ENCODE results near the gene CMTM1. TPM values are rescaled to one million over a fixed set of nuclear protein-coding genes. Genes with fewer than 3 reads are reported as not detected.
"Not testable (repeated sequence)": the region's sequence is repeated elsewhere in the genome, so short reads cannot be mapped to it uniquely, and the experiment has no call there.

Gene CMTM1
- total RNA-seq, 1 experiment from 2014 or later, result 5.6 TPM

DNA sequence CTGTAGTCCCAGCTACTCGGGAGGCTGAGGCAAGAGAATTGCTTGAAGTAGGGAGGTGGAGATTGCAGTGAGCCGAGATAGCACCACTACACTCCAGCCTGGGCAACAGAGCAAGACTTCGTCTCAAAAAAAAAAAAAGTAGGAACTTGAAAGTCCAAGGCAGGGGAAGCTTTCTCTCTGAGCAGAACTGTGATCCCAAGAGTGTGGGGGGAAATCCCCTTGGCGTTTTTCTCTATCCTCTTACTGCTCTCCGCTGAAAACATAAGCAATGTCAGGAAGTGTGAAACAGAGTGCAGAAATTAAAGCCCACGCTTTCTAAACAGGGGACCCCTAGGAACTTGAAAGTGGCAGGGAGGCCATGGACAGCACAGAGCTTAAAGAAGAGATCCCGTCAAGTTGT lies 28.5 kb downstream of the CMTM1 start:
- Histone ChIP-seq H3K4me1 (no peaks in the 10 kb centered on the region), H3K36me3 (ENCODE audit: control insufficient read depth, insufficient read depth, low read length) (no peaks in the 10 kb centered on the region), H3K27me3 (replicated peaks; ENCODE audit: control insufficient read depth, insufficient read depth, low read length) (no peaks in the 10 kb centered on the region), H3K4me3 (ENCODE audit: low read depth, low read length) (no peak overlapping the region), H3K9me3 (no peaks in the 10 kb centered on the region)
- Mint-ChIP-seq H3K27ac (ENCODE audit: unreplicated experiment) (no peak overlapping the region), H3K27me3 (ENCODE audit: insufficient read depth, unreplicated experiment) (peaks cover 4% of the 10 kb centered on the region), H3K4me3 (ENCODE audit: unreplicated experiment) (no peak overlapping the region), H3K4me1 (ENCODE audit: low read depth, unreplicated experiment) (no peaks in the 10 kb centered on the region), H3K36me3 (ENCODE audit: insufficient read depth, unreplicated experiment) (no peaks in the 10 kb centered on the region), H3K9me3 (ENCODE audit: unreplicated experiment) (no peaks in the 10 kb centered on the region)
- DNase-seq, result no peak
- BruUV-seq (replicated peaks), result no TSS peak
- TF ChIP-seq, protein P1, sequence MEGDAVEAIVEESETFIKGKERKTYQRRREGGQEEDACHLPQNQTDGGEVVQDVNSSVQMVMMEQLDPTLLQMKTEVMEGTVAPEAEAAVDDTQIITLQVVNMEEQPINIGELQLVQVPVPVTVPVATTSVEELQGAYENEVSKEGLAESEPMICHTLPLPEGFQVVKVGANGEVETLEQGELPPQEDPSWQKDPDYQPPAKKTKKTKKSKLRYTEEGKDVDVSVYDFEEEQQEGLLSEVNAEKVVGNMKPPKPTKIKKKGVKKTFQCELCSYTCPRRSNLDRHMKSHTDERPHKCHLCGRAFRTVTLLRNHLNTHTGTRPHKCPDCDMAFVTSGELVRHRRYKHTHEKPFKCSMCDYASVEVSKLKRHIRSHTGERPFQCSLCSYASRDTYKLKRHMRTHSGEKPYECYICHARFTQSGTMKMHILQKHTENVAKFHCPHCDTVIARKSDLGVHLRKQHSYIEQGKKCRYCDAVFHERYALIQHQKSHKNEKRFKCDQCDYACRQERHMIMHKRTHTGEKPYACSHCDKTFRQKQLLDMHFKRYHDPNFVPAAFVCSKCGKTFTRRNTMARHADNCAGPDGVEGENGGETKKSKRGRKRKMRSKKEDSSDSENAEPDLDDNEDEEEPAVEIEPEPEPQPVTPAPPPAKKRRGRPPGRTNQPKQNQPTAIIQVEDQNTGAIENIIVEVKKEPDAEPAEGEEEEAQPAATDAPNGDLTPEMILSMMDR (IDR thresholded peaks at IDR 0.05; ENCODE audit: insufficient read depth in 1 of 2, low read depth in 1 of 2, low read length in 1 of 2, severe bottlenecking in 1 of 2, unreplicated experiment in 1 of 2), result no peak
- ChIA-PET POLR2A (no interaction called here), CTCF (no interaction called here)
- intact Hi-C loops (cut with micrococcal nuclease; ENCODE audit: unreplicated experiment), result no loop called here

- H3K9me3 Mint-ChIP-seq (ENCODE audit: unreplicated experiment); BruUV-seq (replicated peaks): not testable (repeated sequence)
- CTCF ChIA-PET, result interaction anchor here (0.9 to 2.0 kb wide), 2 partner anchors 12 to 189 kb away, joined by 3 to 10 read pairs; no protein-coding TSS in a partner anchor
These were observed 30.3 kb downstream of the CMTM1 start for GRCh38 chr16:66596559-66596958.

GRCh38 chr16:66596986-66597848 lies 31.0 kb downstream of the CMTM1 start:
- no peak for DNase-seq
- H3K36me3 Mint-ChIP-seq (ENCODE audit: insufficient read depth, unreplicated experiment), result no peaks in the 10 kb centered on the region
- H3K4me3 Mint-ChIP-seq (ENCODE audit: unreplicated experiment), result no peak overlapping the region
- TF ChIP-seq, protein P1 (IDR thresholded peaks at IDR 0.05; ENCODE audit: insufficient read depth in 1 of 2, low read depth in 1 of 2, low read length in 1 of 2, severe bottlenecking in 1 of 2, unreplicated experiment in 1 of 2), result no peak
- peaks cover 5% of the 10 kb centered on the region; the same call in 1 of the 2 replicates for H3K9me3 ChIP-seq
- H3K9me3 Mint-ChIP-seq (ENCODE audit: unreplicated experiment), result no peaks in the 10 kb centered on the region
- H3K4me1 Mint-ChIP-seq (ENCODE audit: low read depth, unreplicated experiment), result no peaks in the 10 kb centered on the region
- no peaks in the 10 kb centered on the region for H3K27me3 ChIP-seq (replicated peaks; ENCODE audit: control insufficient read depth, insufficient read depth, low read length)
- CTCF ChIA-PET, result interaction anchor here (0.9 to 2.0 kb wide), 2 partner anchors 11 to 190 kb away, joined by 3 to 10 read pairs; no protein-coding TSS in a partner anchor
- H3K36me3 ChIP-seq (ENCODE audit: control insufficient read depth, insufficient read depth, low read length), result no peaks in the 10 kb centered on the region
- POLR2A ChIA-PET, result no interaction called here
- H3K27me3 Mint-ChIP-seq (ENCODE audit: insufficient read depth, unreplicated experiment), result peaks cover 4% of the 10 kb centered on the region
- no TSS peak for BruUV-seq (replicated peaks)
- intact Hi-C loops (cut with micrococcal nuclease; ENCODE audit: unreplicated experiment), result no loop called here
- no peaks in the 10 kb centered on the region for H3K4me1 ChIP-seq
- no peak overlapping the region for H3K4me3 ChIP-seq (ENCODE audit: low read depth, low read length)
- no peak overlapping the region for H3K27ac Mint-ChIP-seq (ENCODE audit: unreplicated experiment)

More at GRCh38 chr16:66596559-66596958, 30.3 kb downstream of the CMTM1 start:
- H3K4me3 Mint-ChIP-seq (ENCODE audit: unreplicated experiment); H3K36me3 ChIP-seq (ENCODE audit: control insufficient read depth, insufficient read depth, low read length); H3K36me3 Mint-ChIP-seq (ENCODE audit: insufficient read depth, unreplicated experiment); H3K27me3 ChIP-seq (replicated peaks; ENCODE audit: control insufficient read depth, insufficient read depth, low read length); H3K27ac Mint-ChIP-seq (ENCODE audit: unreplicated experiment); DNase-seq; H3K9me3 ChIP-seq; H3K4me1 ChIP-seq; H3K27me3 Mint-ChIP-seq (ENCODE audit: insufficient read depth, unreplicated experiment); H3K4me1 Mint-ChIP-seq (ENCODE audit: low read depth, unreplicated experiment); intact Hi-C loops (cut with micrococcal nuclease; ENCODE audit: unreplicated experiment); POLR2A ChIA-PET; H3K4me3 ChIP-seq (ENCODE audit: low read depth, low read length): not testable (repeated sequence)
